Transverse colon (tissue), 3 donors: ENCODE data around the gene CNKSR2.

ENCODE experiments used
- CTCF ChIP-seq, 5 experiments: fragments of 200-600 bp in 3 of 5; fragments of 450-650 bp in 2 of 5; sonication (generic) in 3 of 5; IDR thresholded peaks; 1 replicate in 2 of 5; 2 replicates in 3 of 5; pipeline ENCODE4 v1.5.1; 2016 to 2017; ENCODE audit warnings: antibody characterized with exemption in 5 of 5, inconsistent platforms in 3 of 5, mild to moderate bottlenecking in 2 of 5, moderate library complexity in 1 of 5
- EP300 ChIP-seq: sonication (generic); formaldehyde crosslinking; IDR thresholded peaks from one replicate; pipeline ENCODE4 v1.6.1; 2017; ENCODE audit warnings: antibody characterized with exemption, low read depth

- TF ChIP-seq CTCF (IDR thresholded peaks at IDR 0.05): no peak
- no peak for TF ChIP-seq EP300
These were observed 153.9 kb downstream of the CNKSR2 start for GRCh38 chrX:21528076-21528475.
